Heart left ventricle (tissue), 13 donors: ENCODE data around the gene MPC2.

Experiments
- POLR2A ChIP-seq, 2 donors: fragments of 450-650 bp; IDR thresholded peaks; one replicate each; pipeline ENCODE4 v1.6.1; 2017; ENCODE audit warnings: antibody characterized with exemption in 2 of 2, mild to moderate bottlenecking in 2 of 2, moderate library complexity in 2 of 2
- TF ChIP-seq, protein P1 (sequence below), 12 donors: fragments of 200-600 bp; sonication (generic) in 4 of 12; IDR thresholded peaks; one replicate each; pipeline versions ENCODE4 v1.5.0 to v1.8.0; 2018 to 2022; ENCODE audit warnings: antibody characterized with exemption in 12 of 12, mild to moderate bottlenecking in 5 of 12
- donor health status: ischemic (EF 13 %, LVEDD 7.1; RV severe dilation, severe dysfunction).
- donor health status: DM: no; HTN: yes; CAD: no.
- donor health status: DM: no; HTN: no; CAD: no.
- donor health status: ischemic (EF 25% LVEDD 6.9; RV normal size, moderate dysfunction).
- donor health status: ischemic (EF 25% LVEDD 5.7; RV mildly dilated, moderate dysfunction).
- donor health status: ischemic (EF 35%, LVEDD 5.7; RV mildly dilated, moderate dysfunction).
- donor health status: nonischemic (EF 11% LVEDD 7.7; RV severe dilation, severe dysfunction).
- donor health status: DM: yes; HTN: yes; CAD: no.
- donor health status: PGD.
- donor health status: ischemic (EF 29% LVEDD 5.4; RV normal size, mild dysfunction).
- donor health status: nonischemic (EF 23%, LVEDD 6.1; RV moderate dilation, normal function).

DNA sequence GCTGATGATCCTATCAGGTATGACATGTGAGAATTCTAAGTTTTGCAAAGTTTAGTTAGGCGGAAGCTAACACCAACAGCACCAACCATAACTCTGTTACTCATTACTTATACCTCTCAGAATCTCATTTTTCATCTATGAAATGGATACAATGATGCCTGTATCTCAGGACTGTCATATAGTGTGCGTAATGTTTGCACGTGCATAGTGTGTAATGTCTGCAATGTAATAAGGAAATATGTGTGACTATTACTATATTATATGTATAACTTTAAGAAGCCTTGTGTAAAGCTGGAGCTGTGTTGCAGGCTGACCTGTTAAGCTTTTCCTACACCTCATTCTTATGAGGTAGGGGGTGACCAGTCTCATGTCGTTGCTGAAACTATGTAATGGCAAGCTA is 36.0 kb downstream of the MPC2 start:
- TF ChIP-seq, protein P1, sequence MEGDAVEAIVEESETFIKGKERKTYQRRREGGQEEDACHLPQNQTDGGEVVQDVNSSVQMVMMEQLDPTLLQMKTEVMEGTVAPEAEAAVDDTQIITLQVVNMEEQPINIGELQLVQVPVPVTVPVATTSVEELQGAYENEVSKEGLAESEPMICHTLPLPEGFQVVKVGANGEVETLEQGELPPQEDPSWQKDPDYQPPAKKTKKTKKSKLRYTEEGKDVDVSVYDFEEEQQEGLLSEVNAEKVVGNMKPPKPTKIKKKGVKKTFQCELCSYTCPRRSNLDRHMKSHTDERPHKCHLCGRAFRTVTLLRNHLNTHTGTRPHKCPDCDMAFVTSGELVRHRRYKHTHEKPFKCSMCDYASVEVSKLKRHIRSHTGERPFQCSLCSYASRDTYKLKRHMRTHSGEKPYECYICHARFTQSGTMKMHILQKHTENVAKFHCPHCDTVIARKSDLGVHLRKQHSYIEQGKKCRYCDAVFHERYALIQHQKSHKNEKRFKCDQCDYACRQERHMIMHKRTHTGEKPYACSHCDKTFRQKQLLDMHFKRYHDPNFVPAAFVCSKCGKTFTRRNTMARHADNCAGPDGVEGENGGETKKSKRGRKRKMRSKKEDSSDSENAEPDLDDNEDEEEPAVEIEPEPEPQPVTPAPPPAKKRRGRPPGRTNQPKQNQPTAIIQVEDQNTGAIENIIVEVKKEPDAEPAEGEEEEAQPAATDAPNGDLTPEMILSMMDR (IDR thresholded peaks at IDR 0.05) = no peak
- no peak for TF ChIP-seq POLR2A (IDR thresholded peaks at IDR 0.05)
